HepG2 (cell line): ENCODE measurements around the gene RLF. TPM values are rescaled to one million over a fixed set of nuclear protein-coding genes. Genes with fewer than 3 reads are reported as not detected.

Experiments used
- AGO2 ChIP-seq: fragments of 200-400 bp; formaldehyde crosslinking; optimal IDR thresholded peaks from 2 replicates; pipeline ENCODE3; 2017; ENCODE audit warnings: mild to moderate bottlenecking, low read depth, low read length, moderate library complexity
- ARHGAP35 ChIP-seq: sonication (generic); formaldehyde crosslinking; IDR thresholded peaks from 2 replicates; pipeline ENCODE4 v1.9.0; 2022; ENCODE audit warnings: mild to moderate bottlenecking, inconsistent platforms, moderate library complexity, missing genetic modification reagents, borderline replicate concordance
- HOXA9 ChIP-seq: sonication (generic); formaldehyde crosslinking; IDR thresholded peaks from 2 replicates; pipeline ENCODE4 v1.8.1; 2022; ENCODE audit warnings: missing genetic modification reagents, mild to moderate bottlenecking, moderate library complexity, borderline replicate concordance
- JUN ChIP-seq: sonication (generic); formaldehyde crosslinking; IDR thresholded peaks from 2 replicates; pipeline ENCODE4 v1.4.0; 2020; ENCODE audit warnings: mild to moderate bottlenecking, missing genetic modification reagents
- MAF1 ChIP-seq: sonication (generic); formaldehyde crosslinking; IDR thresholded peaks from 2 replicates; pipeline ENCODE4 v1.5.0; 2020; ENCODE audit warnings: missing genetic modification reagents, borderline replicate concordance
- MZF1 ChIP-seq: sonication (generic); formaldehyde crosslinking; IDR thresholded peaks from 2 replicates; pipeline ENCODE4 v1.8.1; 2023; ENCODE audit warnings: mild to moderate bottlenecking, missing genetic modification reagents, borderline replicate concordance
- NR2C2 ChIP-seq: sonication (generic); formaldehyde crosslinking; IDR thresholded peaks from 2 replicates; pipeline ENCODE4 v1.4.0; 2020; ENCODE audit warnings: missing genetic modification reagents, mild to moderate bottlenecking, moderate library complexity, borderline replicate concordance
- NRL ChIP-seq: sonication (generic); formaldehyde crosslinking; IDR thresholded peaks from 2 replicates; pipeline ENCODE4 v1.5.0; 2020; ENCODE audit warnings: missing genetic modification reagents, mild to moderate bottlenecking, moderate library complexity, borderline replicate concordance
- PHF8 ChIP-seq: sonication (generic); formaldehyde crosslinking; IDR thresholded peaks from 2 replicates; pipeline ENCODE4 v1.5.0; 2020; ENCODE audit warnings: missing genetic modification reagents
- POLR2G ChIP-seq: fragments of 200-400 bp; formaldehyde crosslinking; IDR thresholded peaks from 2 replicates; pipeline ENCODE4 v1.6.1; 2018; ENCODE audit warnings: mild to moderate bottlenecking, low read depth, low read length, moderate library complexity
- RCOR2 ChIP-seq: IDR thresholded peaks from 2 replicates; pipeline ENCODE4 v1.6.1; 2016; ENCODE audit warnings: missing biosample characterization, missing genetic modification reagents
- SMARCE1 ChIP-seq: fragments of 450-650 bp; IDR thresholded peaks from 2 replicates; pipeline ENCODE4 v1.6.1; 2017; ENCODE audit warnings: borderline replicate concordance
- SNRNP70 ChIP-seq: fragments of 200-400 bp; formaldehyde crosslinking; IDR thresholded peaks from 2 replicates; pipeline ENCODE4 v1.6.1; 2017; ENCODE audit warnings: mild to moderate bottlenecking, low read depth, low read length, moderate library complexity
- STAG1 ChIP-seq: sonication (generic); formaldehyde crosslinking; IDR thresholded peaks from 2 replicates; pipeline ENCODE4 v1.4.0; 2020; ENCODE audit warnings: missing genetic modification reagents
- SUZ12 ChIP-seq: fragments of 150-350 bp; IDR thresholded peaks from 2 replicates; pipeline ENCODE4 v1.6.1; 2014; ENCODE audit warnings: low read depth, low read length
- TMF1 ChIP-seq: sonication (generic); formaldehyde crosslinking; IDR thresholded peaks from 2 replicates; pipeline ENCODE4 v1.8.1; 2022; ENCODE audit warnings: low read depth, missing genetic modification reagents
- TP53 ChIP-seq: sonication (generic); formaldehyde crosslinking; conservative IDR thresholded peaks from 2 replicates; pipeline ENCODE4 v1.4.0; 2020; ENCODE audit warnings: missing genetic modification reagents
- U2AF1 ChIP-seq: fragments of 200-400 bp; formaldehyde crosslinking; optimal IDR thresholded peaks from 2 replicates; pipeline ENCODE3; 2017; ENCODE audit warnings: mild to moderate bottlenecking, low read depth, low read length
- ZNF354B ChIP-seq: sonication (generic); formaldehyde crosslinking; IDR thresholded peaks from 2 replicates; pipeline ENCODE4 v1.8.0; 2022; ENCODE audit warnings: mild to moderate bottlenecking, missing genetic modification reagents
- ZSCAN12 ChIP-seq: sonication (generic); formaldehyde crosslinking; IDR thresholded peaks from 2 replicates; pipeline ENCODE4 v1.9.0; 2021; ENCODE audit warnings: mild to moderate bottlenecking, missing genetic modification reagents
- ZSCAN21 ChIP-seq: sonication (generic); formaldehyde crosslinking; IDR thresholded peaks from 2 replicates; pipeline ENCODE4 v1.8.0; 2022; ENCODE audit warnings: mild to moderate bottlenecking, missing genetic modification reagents, moderate library complexity, borderline replicate concordance
- polyA plus RNA-seq, 8 experiments: library from polyadenylated mRNA; depleted of rRNA in 3 of 8; stranded (reverse) in 7 of 8; unstranded in 1 of 8; fragments of >200 nt; fragmentation: Illumina TruSeq in 4 of 8; extraction: Trizol in 4 of 8; gene quantifications; 2 replicates each; pipeline versions ENCODE4 v1.2.1 to v1.2.3, GENCODE V29; 2011 to 2016; ENCODE audit warnings: low read depth in 4 of 8, missing spikeins in 1 of 8, mixed read lengths in 1 of 8; ENCODE audit not compliant: insufficient read depth in 1 of 8
- total RNA-seq, 5 experiments: library from RNA; depleted of rRNA; stranded (reverse); fragments of >200 nt; fragmentation: Illumina TruSeq; extraction: Trizol; gene quantifications; 2 replicates each; pipeline ENCODE4 v1.2.3, GENCODE V29; 2016; ENCODE audit warnings: low read depth in 1 of 5
- TF ChIP-seq, protein P1 (sequence below): sonication (generic); formaldehyde crosslinking; conservative IDR thresholded peaks from 2 replicates; pipeline ENCODE4 v1.8.0; 2022; ENCODE audit warnings: mild to moderate bottlenecking, moderate library complexity, missing genetic modification reagents
- TF ChIP-seq, protein P2 (sequence below): sonication (generic); formaldehyde crosslinking; IDR thresholded peaks from 2 replicates; pipeline ENCODE4 v1.4.0; 2020; ENCODE audit warnings: missing genetic modification reagents; ENCODE audit errors: not compliant biosample characterization
- TF ChIP-seq, protein P3 (sequence below): sonication (generic); formaldehyde crosslinking; IDR thresholded peaks from 2 replicates; pipeline ENCODE4 v1.5.0; 2020; ENCODE audit warnings: missing genetic modification reagents
- TF ChIP-seq, protein P4 (sequence below): IDR thresholded peaks from 2 replicates; pipeline ENCODE4 v1.6.1; 2016; ENCODE audit warnings: mild to moderate bottlenecking

The RLF gene
- total and polyA plus RNA-seq, 2 of the 13 experiments (the other 11 are each of a cell fraction or from before 2014, with no cell fraction given) = 9.0 to 15.7 TPM

DNA sequence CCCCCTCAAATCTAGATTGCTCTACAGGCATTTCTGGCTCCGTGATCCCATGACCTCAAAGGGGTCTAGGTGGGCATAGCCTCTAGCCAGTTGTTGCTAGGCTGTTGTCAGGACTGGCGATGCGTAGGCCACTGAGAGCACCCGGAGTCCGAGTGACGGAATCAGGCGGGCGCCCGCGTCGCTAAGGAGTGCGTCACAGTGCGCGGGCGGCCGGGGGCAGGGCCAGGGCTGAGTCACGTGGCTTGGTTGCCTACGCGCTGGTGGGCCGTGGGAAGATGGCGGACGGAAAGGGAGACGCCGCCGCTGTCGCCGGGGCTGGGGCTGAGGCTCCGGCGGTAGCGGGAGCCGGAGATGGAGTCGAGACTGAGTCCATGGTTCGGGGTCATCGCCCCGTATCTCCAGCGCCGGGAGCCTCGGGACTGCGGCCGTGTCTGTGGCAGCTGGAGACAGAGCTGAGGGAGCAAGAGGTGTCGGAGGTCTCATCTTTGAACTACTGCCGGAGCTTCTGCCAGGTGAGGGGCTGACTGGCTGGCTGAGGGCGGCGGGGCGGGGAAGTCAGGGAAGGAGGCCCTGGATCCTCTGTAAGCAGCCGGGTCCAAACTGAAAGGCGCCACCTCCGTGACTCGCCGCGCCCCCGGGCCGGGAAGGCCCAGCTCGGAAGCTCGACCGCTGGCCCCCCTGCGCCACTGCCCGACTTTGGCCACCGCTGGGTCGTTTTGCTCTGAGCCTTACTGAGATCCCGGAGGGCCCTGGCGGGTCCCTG, at the start of gene RLF (continued):
- TF ChIP-seq, protein P1, sequence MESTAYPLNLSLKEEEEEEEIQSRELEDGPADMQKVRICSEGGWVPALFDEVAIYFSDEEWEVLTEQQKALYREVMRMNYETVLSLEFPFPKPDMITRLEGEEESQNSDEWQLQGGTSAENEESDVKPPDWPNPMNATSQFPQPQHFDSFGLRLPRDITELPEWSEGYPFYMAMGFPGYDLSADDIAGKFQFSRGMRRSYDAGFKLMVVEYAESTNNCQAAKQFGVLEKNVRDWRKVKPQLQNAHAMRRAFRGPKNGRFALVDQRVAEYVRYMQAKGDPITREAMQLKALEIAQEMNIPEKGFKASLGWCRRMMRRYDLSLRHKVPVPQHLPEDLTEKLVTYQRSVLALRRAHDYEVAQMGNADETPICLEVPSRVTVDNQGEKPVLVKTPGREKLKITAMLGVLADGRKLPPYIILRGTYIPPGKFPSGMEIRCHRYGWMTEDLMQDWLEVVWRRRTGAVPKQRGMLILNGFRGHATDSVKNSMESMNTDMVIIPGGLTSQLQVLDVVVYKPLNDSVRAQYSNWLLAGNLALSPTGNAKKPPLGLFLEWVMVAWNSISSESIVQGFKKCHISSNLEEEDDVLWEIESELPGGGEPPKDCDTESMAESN (CRISPR knock-in tag) = no peak; the same call in 1 of the 2 replicates
- TF ChIP-seq TMF1 (peak; percentile 56; the same call in 1 of the 2 replicates), SUZ12 (no peak), U2AF1 (no peak), NRL (CRISPR knock-in tag) (0 out of 2 replicates have a peak, but pooled peaks have one; percentile 41), RCOR2 (CRISPR knock-in tag) (no peak), ZSCAN12 (CRISPR knock-in tag) (peak; percentile 93; the same call in 1 of the 2 replicates), HOXA9 (CRISPR knock-in tag) (no peak), STAG1 (CRISPR knock-in tag) (0 out of 2 replicates have a peak, but pooled peaks have one; percentile 6), ARHGAP35 (CRISPR knock-in tag) (peak; percentile 80; the same call in 1 of the 2 replicates), AGO2 (peak; percentile 68), MZF1 (CRISPR knock-in tag) (no peak), SNRNP70 (no peak), MAF1 (CRISPR knock-in tag) (peak; percentile 89; the same call in 1 of the 2 replicates), ZSCAN21 (CRISPR knock-in tag) (peak; percentile 86), TP53 (CRISPR knock-in tag) (peak; percentile 72; the same call in 1 of the 2 replicates), ZNF354B (CRISPR knock-in tag) (0 out of 2 replicates have a peak, but pooled peaks have one; percentile 57), NR2C2 (CRISPR knock-in tag) (peak; percentile 80), PHF8 (CRISPR knock-in tag) (peak; percentile 97), JUN (no peak), POLR2G (peak; percentile 98), SMARCE1 (no peak)
- TF ChIP-seq, protein P2, sequence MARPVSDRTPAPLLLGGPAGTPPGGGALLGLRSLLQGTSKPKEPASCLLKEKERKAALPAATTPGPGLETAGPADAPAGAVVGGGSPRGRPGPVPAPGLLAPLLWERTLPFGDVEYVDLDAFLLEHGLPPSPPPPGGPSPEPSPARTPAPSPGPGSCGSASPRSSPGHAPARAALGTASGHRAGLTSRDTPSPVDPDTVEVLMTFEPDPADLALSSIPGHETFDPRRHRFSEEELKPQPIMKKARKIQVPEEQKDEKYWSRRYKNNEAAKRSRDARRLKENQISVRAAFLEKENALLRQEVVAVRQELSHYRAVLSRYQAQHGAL (CRISPR knock-in tag) = peak; percentile 80
- TF ChIP-seq, protein P3, sequence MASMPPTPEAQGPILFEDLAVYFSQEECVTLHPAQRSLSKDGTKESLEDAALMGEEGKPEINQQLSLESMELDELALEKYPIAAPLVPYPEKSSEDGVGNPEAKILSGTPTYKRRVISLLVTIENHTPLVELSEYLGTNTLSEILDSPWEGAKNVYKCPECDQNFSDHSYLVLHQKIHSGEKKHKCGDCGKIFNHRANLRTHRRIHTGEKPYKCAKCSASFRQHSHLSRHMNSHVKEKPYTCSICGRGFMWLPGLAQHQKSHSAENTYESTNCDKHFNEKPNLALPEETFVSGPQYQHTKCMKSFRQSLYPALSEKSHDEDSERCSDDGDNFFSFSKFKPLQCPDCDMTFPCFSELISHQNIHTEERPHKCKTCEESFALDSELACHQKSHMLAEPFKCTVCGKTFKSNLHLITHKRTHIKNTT = 0 out of 2 replicates have a peak, but pooled peaks have one; percentile 41
- TF ChIP-seq, protein P4, sequence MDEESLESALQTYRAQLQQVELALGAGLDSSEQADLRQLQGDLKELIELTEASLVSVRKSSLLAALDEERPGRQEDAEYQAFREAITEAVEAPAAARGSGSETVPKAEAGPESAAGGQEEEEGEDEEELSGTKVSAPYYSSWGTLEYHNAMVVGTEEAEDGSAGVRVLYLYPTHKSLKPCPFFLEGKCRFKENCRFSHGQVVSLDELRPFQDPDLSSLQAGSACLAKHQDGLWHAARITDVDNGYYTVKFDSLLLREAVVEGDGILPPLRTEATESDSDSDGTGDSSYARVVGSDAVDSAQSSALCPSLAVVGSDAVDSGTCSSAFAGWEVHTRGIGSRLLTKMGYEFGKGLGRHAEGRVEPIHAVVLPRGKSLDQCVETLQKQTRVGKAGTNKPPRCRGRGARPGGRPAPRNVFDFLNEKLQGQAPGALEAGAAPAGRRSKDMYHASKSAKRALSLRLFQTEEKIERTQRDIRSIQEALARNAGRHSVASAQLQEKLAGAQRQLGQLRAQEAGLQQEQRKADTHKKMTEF (CRISPR knock-in tag) = peak; percentile 83; the same call in 1 of the 2 replicates
